Activated CD8-positive, alpha-beta T cell treated with anti-CD3 and anti-CD28 coated beads, Interleukin-2, amount 10 ng/mL, durations not matched to agents 7 days and 5 days (primary cell): Measurements from ENCODE around the gene DDA1. TPM values are rescaled to one million over a fixed set of nuclear protein-coding genes. Genes with fewer than 3 reads are reported as not detected.

Experiments
- ATAC-seq: fragments of 150-1000 bp; cut with Tn5 transposase; one replicate; pipeline ENCODE4 v1.10.0; 2021; ENCODE audit warnings: moderate library complexity
- CTCF ChIA-PET: fragments of 350-600 bp; sonication (Branson Sonifier 250); formaldehyde crosslinking; loops from one replicate; lab custom pipeline; 2021; ENCODE audit warnings: antibody characterized with exemption; lab: Charles Lee
- POLR2A ChIA-PET: fragments of 350-600 bp; sonication (Branson Sonifier 250); formaldehyde crosslinking; loops from one replicate; lab custom pipeline; 2021; ENCODE audit warnings: antibody characterized with exemption; lab: Charles Lee
- DNase-seq: peaks from one replicate; pipeline ENCODE4 v3.0.0-alpha.2; 2020
- H3K27ac Mint-ChIP-seq: one replicate; pipeline ENCODE4 v1.8.0; 2021; ENCODE audit warnings: mild to moderate bottlenecking, mixed read lengths
- H3K27me3 Mint-ChIP-seq: one replicate; pipeline ENCODE4 v1.8.0; 2021; ENCODE audit warnings: low read depth, mixed read lengths
- H3K36me3 Mint-ChIP-seq: one replicate; pipeline ENCODE4 v1.8.0; 2021; ENCODE audit warnings: low read depth, mixed read lengths
- H3K4me1 Mint-ChIP-seq: one replicate; pipeline ENCODE4 v1.8.0; 2021; ENCODE audit warnings: low read depth, mixed read lengths
- H3K4me3 Mint-ChIP-seq: one replicate; pipeline ENCODE4 v1.8.0; 2021; ENCODE audit warnings: mild to moderate bottlenecking, mixed read lengths
- H3K9me3 Mint-ChIP-seq: one replicate; pipeline ENCODE4 v1.8.0; 2022; ENCODE audit warnings: mixed read lengths; ENCODE audit not compliant: insufficient read depth
- total RNA-seq, 2 experiments: library from RNA; stranded (reverse); gene quantifications; one replicate each; pipeline ENCODE4 v1.2.3, GENCODE V29; 2021

DDA1 gene
- total RNA-seq, 2 experiments from 2014 or later, result 44.6 to 49.8 TPM

DNA sequence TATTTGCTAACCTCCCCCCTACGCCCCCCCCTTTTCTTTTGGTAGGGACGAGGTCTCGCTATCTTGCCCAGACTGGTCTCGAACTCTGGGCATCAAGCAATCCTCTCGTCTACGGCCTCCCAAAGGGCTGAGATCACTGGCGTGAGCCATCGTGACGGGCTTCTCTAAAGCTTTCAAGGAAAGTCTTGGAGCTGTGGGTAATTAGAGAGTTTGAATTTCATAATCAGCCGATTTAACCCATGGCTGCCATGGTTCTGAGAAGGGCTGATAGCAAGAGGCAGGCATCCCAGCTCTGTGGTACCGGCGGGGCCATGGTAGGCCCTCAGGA, 5.5 kb upstream of the DDA1 start:
- ChIA-PET CTCF (interaction anchor here (1.0 to 2.4 kb wide), 5 partner anchors 9 to 82 kb away, joined by 3 to 11 read pairs (median 5); partner anchors contain the start of gene BABAM1), POLR2A (interaction anchor here (1.2 kb wide), 1 partner anchor 11 kb away, joined by 3 read pairs; no protein-coding TSS in a partner anchor)
- H3K4me1 Mint-ChIP-seq, result peaks cover 48% of the 10 kb centered on the region
- H3K4me3 Mint-ChIP-seq, result no peak overlapping the region
- no peak for DNase-seq
- no peak for ATAC-seq
- peak overlapping the region; percentile 61 for H3K27ac Mint-ChIP-seq
- peaks cover 10% of the 10 kb centered on the region for H3K36me3 Mint-ChIP-seq
- no peaks in the 10 kb centered on the region for H3K9me3 Mint-ChIP-seq
- H3K27me3 Mint-ChIP-seq, result no peaks in the 10 kb centered on the region

DNA sequence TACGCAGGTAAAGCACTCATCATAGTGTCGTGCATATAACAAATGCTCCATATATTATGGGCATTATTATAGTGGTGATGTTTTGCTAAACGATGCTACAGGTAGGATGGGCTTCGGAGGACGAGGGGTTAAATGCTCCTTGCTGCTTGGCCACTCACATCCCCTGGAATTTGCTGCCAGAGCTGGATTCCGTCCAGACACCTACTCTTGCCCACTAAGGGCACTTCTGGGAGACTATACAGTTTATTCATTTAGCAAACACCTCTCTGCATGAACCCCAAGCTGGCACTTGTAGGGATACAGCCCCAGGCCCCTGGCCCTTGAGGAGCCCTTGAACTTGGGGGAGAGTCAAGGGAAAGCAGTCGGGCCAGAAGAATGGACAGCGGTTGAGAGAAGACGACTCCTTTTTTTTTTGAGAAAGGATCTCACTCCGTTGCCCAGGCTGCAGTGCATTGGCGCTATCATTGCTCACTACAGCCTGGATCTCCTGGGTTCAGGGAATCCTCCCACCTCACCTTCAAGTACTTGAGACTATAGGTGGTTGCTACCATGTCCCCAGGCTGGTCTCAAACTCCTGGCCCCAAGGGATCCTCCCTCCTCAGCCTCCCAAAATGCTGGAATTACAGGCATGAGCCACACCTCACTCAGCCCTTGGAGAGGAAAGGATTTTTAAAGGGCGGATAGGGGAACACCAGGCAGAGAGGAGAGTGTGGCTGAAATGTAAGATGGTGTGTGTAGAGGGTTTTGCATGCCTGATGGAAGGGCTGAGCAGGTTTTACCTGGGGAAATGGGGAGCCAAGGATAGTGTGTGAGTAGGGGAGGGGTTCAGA, 4.8 kb upstream of the DDA1 start:
- peak overlapping the region; percentile 90 for H3K4me3 Mint-ChIP-seq
- no peaks in the 10 kb centered on the region for H3K27me3 Mint-ChIP-seq
- peaks cover 9% of the 10 kb centered on the region for H3K36me3 Mint-ChIP-seq
- ChIA-PET CTCF (interaction anchor here (0.7 to 2.9 kb wide), 19 partner anchors 8 to 214 kb away, joined by 3 to 23 read pairs (median 4); partner anchors contain the start of genes BABAM1, USE1 and USHBP1), POLR2A (interaction anchor here (0.8 to 0.9 kb wide), 2 partner anchors 29 to 33 kb away, joined by 3 read pairs; partner anchors contain the start of gene GTPBP3)
- ATAC-seq (no peak), DNase-seq (no peak)
- H3K27ac Mint-ChIP-seq, result peak overlapping the region; percentile 92
- no peaks in the 10 kb centered on the region for H3K9me3 Mint-ChIP-seq
- H3K4me1 Mint-ChIP-seq, result peaks cover 54% of the 10 kb centered on the region

DNA sequence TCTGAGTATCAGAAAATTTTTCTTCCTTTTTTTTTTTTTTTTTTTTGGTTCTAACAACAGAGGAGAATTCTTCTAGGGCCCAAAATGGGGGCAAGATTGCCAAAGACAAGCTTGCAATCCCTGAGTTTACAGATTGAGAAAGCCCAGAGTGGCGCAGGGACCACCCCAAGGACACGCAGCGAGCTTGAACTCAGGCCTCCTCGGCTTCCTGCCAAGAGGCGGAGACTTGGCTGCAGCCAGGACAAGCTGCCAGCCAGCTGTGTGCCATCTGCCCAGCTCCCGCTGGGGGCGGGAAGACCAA, 4.2 kb upstream of the DDA1 start:
- H3K27me3 Mint-ChIP-seq, result no peaks in the 10 kb centered on the region
- POLR2A ChIA-PET, result interaction anchor here (0.8 to 0.9 kb wide), 2 partner anchors 29 to 32 kb away, joined by 3 read pairs; partner anchors contain the start of gene GTPBP3
- peaks cover 55% of the 10 kb centered on the region for H3K4me1 Mint-ChIP-seq

DNA sequence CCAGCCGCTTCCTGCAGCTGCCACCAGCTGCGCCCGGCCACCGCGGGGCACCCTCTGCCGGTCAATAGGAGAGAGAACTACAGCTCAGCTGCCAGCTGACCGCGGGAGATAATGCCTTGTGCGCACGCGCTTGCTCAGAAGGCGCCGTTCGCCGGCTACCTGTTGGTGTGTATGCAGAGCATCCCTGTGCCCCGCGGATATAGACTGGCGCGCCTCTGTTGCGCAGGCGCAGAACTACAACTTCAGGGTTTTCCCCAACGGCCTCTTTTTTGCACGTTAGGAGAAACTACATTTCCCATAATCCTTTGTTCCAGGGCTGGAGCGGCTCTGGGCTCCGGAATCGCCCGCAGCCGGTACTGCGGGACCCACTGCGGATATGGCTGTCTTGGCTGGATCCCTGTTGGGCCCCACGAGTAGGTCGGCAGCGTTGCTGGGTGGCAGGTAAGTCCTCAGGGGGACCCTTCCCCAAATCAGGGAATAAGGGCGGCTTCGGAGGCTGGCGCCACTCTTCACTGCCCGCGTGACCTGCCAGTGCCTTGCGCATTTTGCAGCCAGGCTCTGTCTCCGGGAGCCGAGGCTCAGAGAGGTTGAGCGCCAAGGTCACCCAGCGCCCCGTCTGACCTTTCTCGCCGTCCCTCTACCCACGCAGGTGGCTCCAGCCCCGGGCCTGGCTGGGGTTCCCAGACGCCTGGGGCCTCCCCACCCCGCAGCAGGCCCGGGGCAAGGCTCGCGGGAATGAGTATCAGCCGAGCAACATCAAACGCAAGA, 3.7 kb upstream of the DDA1 start, which contains the start of gene MRPL34:
Gene MRPL34, plus strand, starts transcription at position 356 of the 768 bp plus-strand sequence. Its CDS starts 21 bp downstream, at position 377.
- Mint-ChIP-seq H3K4me3 (peak within 1 kb of the TSS; percentile 90), H3K27me3 (no peaks in the 10 kb centered on the region), H3K27ac (peak within 1 kb of the TSS; percentile 92), H3K4me1 (peaks cover 61% of the 10 kb centered on the region), H3K36me3 (peaks cover 12% of the 10 kb centered on the region), H3K9me3 (no peaks in the 10 kb centered on the region)
- POLR2A ChIA-PET, result interaction anchor here (0.5 to 1.0 kb wide), 5 partner anchors 28 to 247 kb away, joined by 3 to 4 read pairs (median 3); partner anchors contain the start of gene GTPBP3
- CTCF ChIA-PET, result interaction anchor here (0.6 to 4.8 kb wide), 22 partner anchors 13 to 215 kb away, joined by 3 to 27 read pairs (median 3); partner anchors contain the start of genes ANO8, USE1 and USHBP1
- DNase-seq (peak; percentile 98), ATAC-seq (peak; percentile 72)

More for the DNA sequence above, 4.2 kb upstream of the DDA1 start:
- H3K27ac Mint-ChIP-seq, result peak overlapping the region; percentile 92
- peak overlapping the region; percentile 90 for H3K4me3 Mint-ChIP-seq
- ATAC-seq (no peak), DNase-seq (no peak)
- CTCF ChIA-PET, result interaction anchor here (0.7 to 2.9 kb wide), 15 partner anchors 12 to 215 kb away, joined by 3 to 23 read pairs (median 4); partner anchors contain the start of genes USE1 and USHBP1
- H3K36me3 Mint-ChIP-seq, result peaks cover 11% of the 10 kb centered on the region
- H3K9me3 Mint-ChIP-seq, result no peaks in the 10 kb centered on the region

DNA sequence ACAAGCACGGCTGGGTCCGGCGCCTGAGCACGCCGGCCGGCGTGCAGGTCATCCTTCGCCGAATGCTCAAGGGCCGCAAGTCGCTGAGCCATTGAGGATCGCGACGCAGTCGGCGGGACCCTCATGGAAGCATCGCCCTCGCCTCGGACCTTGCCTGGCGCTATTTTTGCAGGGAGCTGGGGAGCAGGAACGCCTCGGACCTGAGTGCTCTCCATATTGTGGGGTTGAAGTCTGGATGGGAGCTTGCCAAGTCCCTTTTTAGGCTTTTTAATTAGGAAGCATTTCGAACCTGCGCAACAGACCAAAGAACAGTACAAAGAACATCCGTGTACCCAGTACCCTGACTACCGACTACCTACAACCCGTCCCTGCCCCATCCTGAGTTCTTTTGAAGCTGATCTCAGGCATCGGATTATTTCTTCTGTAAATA, 3.1 kb upstream of the DDA1 start:
- ChIA-PET CTCF (interaction anchor here (0.6 to 4.8 kb wide), 12 partner anchors 14 to 85 kb away, joined by 3 to 27 read pairs (median 3); partner anchors contain the start of genes ANO8 and USHBP1), POLR2A (interaction anchor here (0.5 to 1.0 kb wide), 7 partner anchors 14 to 247 kb away, joined by 3 to 4 read pairs (median 3); partner anchors contain the start of gene BST2)
- no peak for DNase-seq
- Mint-ChIP-seq H3K27me3 (no peaks in the 10 kb centered on the region), H3K36me3 (peaks cover 14% of the 10 kb centered on the region), H3K4me3 (peak overlapping the region; percentile 90), H3K27ac (peak overlapping the region; percentile 92), H3K9me3 (no peaks in the 10 kb centered on the region), H3K4me1 (peaks cover 65% of the 10 kb centered on the region)
- ATAC-seq, result no peak

DNA sequence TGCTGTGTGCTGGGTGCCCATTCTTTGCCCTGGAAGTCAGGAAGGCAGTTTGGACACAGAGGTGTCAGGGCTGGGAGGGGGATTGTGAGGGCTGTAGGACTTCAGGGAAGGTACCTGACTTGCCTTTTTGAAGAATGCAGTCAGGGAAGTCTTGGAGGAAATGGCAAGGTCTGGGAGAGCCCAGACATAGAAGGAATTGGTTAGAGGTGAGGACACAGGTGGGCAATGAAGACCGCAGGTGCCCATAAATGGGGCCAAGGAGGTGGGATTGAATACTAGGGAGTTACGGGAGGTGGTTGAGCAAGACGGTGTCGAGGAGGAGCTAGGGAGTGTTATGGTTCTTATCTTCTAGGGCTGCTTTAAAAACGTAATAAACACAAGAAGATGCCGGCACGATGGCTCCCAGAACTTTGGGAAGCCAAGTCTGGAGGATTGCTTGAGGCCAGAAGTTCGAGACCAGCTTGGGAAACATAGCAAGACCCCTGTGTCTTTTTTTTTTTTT, 1.4 kb upstream of the DDA1 start:
- no peaks in the 10 kb centered on the region for H3K27me3 Mint-ChIP-seq
- no peaks in the 10 kb centered on the region for H3K9me3 Mint-ChIP-seq
- H3K4me3 Mint-ChIP-seq, result peak overlapping the region; percentile 90
- ChIA-PET POLR2A (interaction anchor here (1.7 kb wide), 1 partner anchor 18 kb away, joined by 4 read pairs; no protein-coding TSS in a partner anchor), CTCF (interaction anchor here (1.7 to 4.8 kb wide), 4 partner anchors 26 to 82 kb away, joined by 5 to 27 read pairs (median 10); partner anchors contain the start of genes ANKLE1 and ANO8)
- ATAC-seq, result no peak
- no peak for DNase-seq
- peak overlapping the region; percentile 23 for H3K27ac Mint-ChIP-seq
- H3K36me3 Mint-ChIP-seq, result peaks cover 14% of the 10 kb centered on the region
- peaks cover 64% of the 10 kb centered on the region for H3K4me1 Mint-ChIP-seq

DNA sequence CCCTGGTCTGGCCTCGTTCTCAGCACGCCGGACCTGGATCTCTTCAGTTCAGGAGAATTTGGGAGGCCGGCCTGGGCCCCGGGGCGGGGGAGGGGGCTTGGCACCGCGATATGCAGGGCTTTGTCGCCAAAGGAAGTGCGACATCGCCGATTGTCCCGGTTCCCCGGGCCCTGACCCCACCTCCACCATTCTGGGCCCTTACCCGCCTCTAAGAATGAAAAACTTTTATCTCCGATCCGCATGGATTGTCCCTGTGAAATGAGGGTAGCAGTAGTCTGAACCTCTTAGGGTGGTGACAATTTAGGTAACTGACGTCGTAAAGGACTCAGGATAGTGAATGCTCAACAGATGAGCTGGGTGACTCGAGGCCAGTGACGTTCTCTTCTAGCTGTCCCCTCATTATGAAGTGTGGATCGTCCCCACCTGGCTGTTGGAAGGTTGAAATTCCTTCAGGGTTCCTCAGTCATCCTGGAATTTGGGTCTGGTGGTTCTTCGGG, 650 bp downstream of the DDA1 start:
- Mint-ChIP-seq H3K9me3 (no peaks in the 10 kb centered on the region), H3K27ac (peak overlapping the region; percentile 98), H3K27me3 (no peaks in the 10 kb centered on the region), H3K36me3 (peaks cover 22% of the 10 kb centered on the region), H3K4me1 (peaks cover 49% of the 10 kb centered on the region), H3K4me3 (peak overlapping the region; percentile 97)
- POLR2A ChIA-PET, result interaction anchor here (1.3 to 1.5 kb wide), 2 partner anchors 26 to 96 kb away, joined by 3 to 6 read pairs; partner anchors contain the start of gene BST2
- CTCF ChIA-PET, result interaction anchor here (1.0 to 4.8 kb wide), 4 partner anchors 17 to 156 kb away, joined by 3 to 27 read pairs (median 8); partner anchors contain the start of gene ANO8
- no peak for DNase-seq
- ATAC-seq, result no peak

DNA sequence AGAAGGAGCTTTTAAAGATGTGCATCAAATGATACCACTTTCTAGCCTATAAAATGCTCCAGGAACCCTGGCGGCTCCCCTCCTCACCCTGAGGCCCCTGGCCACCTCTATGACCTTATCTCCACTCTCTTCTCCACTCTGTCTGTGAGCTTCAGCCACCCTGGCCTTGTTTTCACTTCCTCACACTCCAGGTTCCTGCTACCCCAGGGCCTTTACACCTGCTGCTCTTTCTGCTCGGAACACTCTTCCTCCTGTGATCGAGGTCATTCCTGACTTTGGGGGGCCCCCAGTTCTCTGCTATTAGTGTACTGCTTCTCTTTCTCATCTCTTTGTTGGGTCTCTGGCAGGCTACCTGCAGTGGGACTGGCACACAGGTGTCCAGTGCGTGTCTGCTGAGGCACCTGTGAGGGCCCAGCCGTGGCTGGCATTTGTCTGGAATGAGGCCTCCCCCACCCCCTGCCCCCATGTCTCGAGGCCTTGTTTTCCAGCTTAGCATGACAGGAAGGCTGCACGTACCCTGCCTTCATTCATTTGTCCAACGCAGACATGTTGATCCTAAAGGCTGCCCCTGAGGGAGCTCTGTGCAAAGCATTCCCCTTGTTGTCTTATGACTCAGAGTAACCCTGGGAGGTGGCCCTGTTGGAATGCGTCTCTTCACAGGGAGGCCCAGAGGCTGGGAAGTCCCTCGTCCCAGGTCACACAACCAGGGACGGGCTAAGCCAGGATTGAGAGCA, 2.3 kb downstream of the DDA1 start:
- no peak for ATAC-seq
- peaks cover 38% of the 10 kb centered on the region for H3K4me1 Mint-ChIP-seq
- DNase-seq, result no peak
- ChIA-PET POLR2A (interaction anchor here (1.4 to 1.9 kb wide), 2 partner anchors 10 to 13 kb away, joined by 3 to 9 read pairs; no protein-coding TSS in a partner anchor), CTCF (no interaction called here)
- H3K27ac Mint-ChIP-seq, result peak overlapping the region; percentile 39
- H3K4me3 Mint-ChIP-seq, result no peak overlapping the region
- no peaks in the 10 kb centered on the region for H3K27me3 Mint-ChIP-seq
- H3K36me3 Mint-ChIP-seq, result peaks cover 28% of the 10 kb centered on the region
- no peaks in the 10 kb centered on the region for H3K9me3 Mint-ChIP-seq

DNA sequence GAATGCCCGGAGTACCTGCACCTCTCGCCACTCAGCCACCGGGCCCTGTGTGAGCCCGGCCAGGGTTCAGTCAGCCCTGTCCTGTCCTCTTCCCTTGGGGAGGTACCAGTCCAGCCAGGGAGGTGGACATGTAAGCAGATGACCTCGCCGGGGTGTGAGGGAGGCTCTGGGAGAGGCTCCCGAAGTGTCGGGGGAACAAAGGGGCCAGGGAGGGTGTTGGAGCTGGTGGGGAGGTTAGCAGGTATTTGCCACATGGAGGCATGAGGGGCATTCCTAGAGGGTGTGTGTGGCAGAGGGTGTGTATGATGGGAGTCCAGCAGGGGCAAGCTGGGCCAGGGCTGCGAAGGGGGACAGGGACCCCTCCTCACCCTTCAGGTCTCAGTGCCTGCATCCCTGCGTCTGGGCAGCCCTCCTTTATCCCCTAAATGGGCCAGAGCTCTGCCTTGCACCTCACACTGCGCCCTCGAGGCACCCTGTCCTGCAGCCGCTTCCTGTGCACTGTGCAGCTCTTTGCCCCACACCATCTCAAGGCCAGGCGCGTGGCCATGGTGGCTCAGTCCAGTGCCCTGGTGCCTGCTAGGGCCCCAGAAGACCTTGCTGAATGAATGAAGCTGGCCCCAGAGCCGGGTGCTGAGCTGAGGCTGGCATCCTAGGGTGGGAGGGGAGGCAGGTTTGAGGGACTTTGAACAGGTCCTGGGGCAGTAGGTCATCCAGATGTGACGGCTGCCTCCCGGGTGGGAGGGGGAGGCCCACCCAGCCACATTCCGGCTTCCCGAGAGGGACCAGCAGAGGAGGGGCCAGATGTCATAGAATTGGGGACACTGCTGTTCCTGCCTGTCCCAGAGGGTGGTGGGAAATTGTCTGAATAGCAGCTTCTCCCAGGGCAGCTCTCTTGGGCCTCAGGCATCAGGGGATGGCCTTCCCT, 3.1 kb downstream of the DDA1 start:
- H3K27ac Mint-ChIP-seq, result no peak overlapping the region
- ChIA-PET POLR2A (interaction anchor here (0.7 to 1.9 kb wide), 5 partner anchors 9 to 30 kb away, joined by 3 to 9 read pairs (median 3); no protein-coding TSS in a partner anchor), CTCF (interaction anchor here (1.1 kb wide), 1 partner anchor 8 kb away, joined by 3 read pairs; no protein-coding TSS in a partner anchor)
- DNase-seq, result no peak
- no peak for ATAC-seq
- H3K27me3 Mint-ChIP-seq, result no peaks in the 10 kb centered on the region
- H3K4me1 Mint-ChIP-seq, result peaks cover 31% of the 10 kb centered on the region
- no peak overlapping the region for H3K4me3 Mint-ChIP-seq
- peaks cover 27% of the 10 kb centered on the region for H3K36me3 Mint-ChIP-seq
- no peaks in the 10 kb centered on the region for H3K9me3 Mint-ChIP-seq
